ENCODE measurements around the gene LMAN1L. TPM values are rescaled to one million over a fixed set of nuclear protein-coding genes. Genes with fewer than 3 reads are reported as not detected.

Gene LMAN1L
- total and polyA plus RNA-seq, 4 donors, result 0.08 TPM; not detected in 3

DNA sequence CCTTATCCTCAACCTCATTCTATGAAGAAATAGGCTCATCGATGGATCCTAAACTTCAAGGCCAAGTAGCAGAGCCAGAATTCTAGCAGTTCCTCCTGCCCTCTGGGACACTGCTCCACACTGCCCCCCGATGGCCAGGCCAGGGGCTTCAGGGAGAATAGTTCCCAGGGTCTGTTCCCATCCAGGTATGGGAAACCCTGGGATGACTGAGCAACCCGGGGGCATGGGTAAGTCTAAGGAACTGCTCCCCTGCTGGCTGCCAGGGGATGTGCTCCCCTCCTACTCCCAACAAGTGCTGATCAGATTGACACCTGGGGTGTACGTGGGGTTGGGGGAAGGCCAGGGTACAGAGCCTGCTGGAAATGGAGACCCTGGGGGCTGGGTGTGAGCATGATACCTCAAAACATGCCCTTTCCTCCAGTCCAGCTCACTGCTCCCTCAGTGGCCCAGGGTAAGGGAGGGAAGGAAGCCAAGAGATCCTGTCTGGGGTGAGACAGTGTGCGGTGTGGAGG is 22.7 kb downstream of the LMAN1L start:
- Histone ChIP-seq H3K4me3 (ENCODE audit: low read depth in 1 of 3, low read length in 3 of 3) (no peak overlapping the region), H3K27me3 (ENCODE audit: control insufficient read depth in 4 of 4, insufficient read depth in 4 of 4, low read length in 3 of 4) (no peaks in the 10 kb centered on the region), H3K9me3 (ENCODE audit: control insufficient read depth in 4 of 4, low read length in 3 of 4) (no peaks in the 10 kb centered on the region), H3K9ac (ENCODE audit: low read depth in 1 of 2, low read length in 2 of 2) (no peak overlapping the region), H3K36me3 (ENCODE audit: control insufficient read depth in 4 of 4, insufficient read depth in 3 of 4, low read depth in 1 of 4, low read length in 3 of 4) (peaks cover 2 to 15% (median 8%) of the 10 kb centered on the region in 4 donors), H3K4me1 (ENCODE audit: control insufficient read depth in 4 of 4, insufficient read depth in 4 of 4, low read length in 3 of 4) (no peaks in the 10 kb centered on the region), H3K27ac (ENCODE audit: low read depth in 1 of 2, low read length in 2 of 2) (no peak overlapping the region)
- TF ChIP-seq CTCF (IDR thresholded peaks at IDR 0.05; ENCODE audit: low read depth, low read length, missing input control), result peak; percentile 70
- TF ChIP-seq RAD21 (IDR thresholded peaks at IDR 0.05), result peak; percentile 75 to 82
- TF ChIP-seq TAF1 (conservative IDR thresholded peaks at IDR 0.05), result no peak
- TF ChIP-seq HNF4G (IDR thresholded peaks at IDR 0.05), result no peak
- peak; percentile 62 for DNase-seq (ENCODE audit: low spot score)
- 52% methylated on average over 5 of the region's 5 CpGs for WGBS

GRCh38 chr15:74836846-74837245 is 24.2 kb downstream of the LMAN1L start:
- WGBS, result 95% methylated on average over 7 of the region's 7 CpGs
- Histone ChIP-seq H3K27ac (ENCODE audit: low read depth in 1 of 2, low read length in 2 of 2) (no peak overlapping the region), H3K36me3 (ENCODE audit: control insufficient read depth in 4 of 4, insufficient read depth in 3 of 4, low read depth in 1 of 4, low read length in 3 of 4) (peaks cover 2 to 15% (median 8%) of the 10 kb centered on the region in 4 donors), H3K27me3 (ENCODE audit: control insufficient read depth in 4 of 4, insufficient read depth in 4 of 4, low read length in 3 of 4) (no peaks in the 10 kb centered on the region), H3K9me3 (ENCODE audit: control insufficient read depth in 4 of 4, low read length in 3 of 4) (no peaks in the 10 kb centered on the region), H3K4me1 (ENCODE audit: control insufficient read depth in 4 of 4, insufficient read depth in 4 of 4, low read length in 3 of 4) (peaks cover 0 to 2% (median 0%) of the 10 kb centered on the region in 4 donors), H3K9ac (ENCODE audit: low read depth in 1 of 2, low read length in 2 of 2) (no peak overlapping the region), H3K4me3 (ENCODE audit: low read depth in 1 of 3, low read length in 3 of 3) (no peak overlapping the region)
- TF ChIP-seq FOXA2 (IDR thresholded peaks at IDR 0.05), result no peak
- no peak for TF ChIP-seq RAD21 (IDR thresholded peaks at IDR 0.05)
- no peak for TF ChIP-seq CTCF (IDR thresholded peaks at IDR 0.05; ENCODE audit: low read depth, low read length, missing input control)
- TF ChIP-seq NR2F2 (IDR thresholded peaks at IDR 0.05), result no peak
- no peak for TF ChIP-seq HNF4A (conservative IDR thresholded peaks at IDR 0.05)
- no peak for TF ChIP-seq MAX (IDR thresholded peaks at IDR 0.05)
- TF ChIP-seq, protein P1, sequence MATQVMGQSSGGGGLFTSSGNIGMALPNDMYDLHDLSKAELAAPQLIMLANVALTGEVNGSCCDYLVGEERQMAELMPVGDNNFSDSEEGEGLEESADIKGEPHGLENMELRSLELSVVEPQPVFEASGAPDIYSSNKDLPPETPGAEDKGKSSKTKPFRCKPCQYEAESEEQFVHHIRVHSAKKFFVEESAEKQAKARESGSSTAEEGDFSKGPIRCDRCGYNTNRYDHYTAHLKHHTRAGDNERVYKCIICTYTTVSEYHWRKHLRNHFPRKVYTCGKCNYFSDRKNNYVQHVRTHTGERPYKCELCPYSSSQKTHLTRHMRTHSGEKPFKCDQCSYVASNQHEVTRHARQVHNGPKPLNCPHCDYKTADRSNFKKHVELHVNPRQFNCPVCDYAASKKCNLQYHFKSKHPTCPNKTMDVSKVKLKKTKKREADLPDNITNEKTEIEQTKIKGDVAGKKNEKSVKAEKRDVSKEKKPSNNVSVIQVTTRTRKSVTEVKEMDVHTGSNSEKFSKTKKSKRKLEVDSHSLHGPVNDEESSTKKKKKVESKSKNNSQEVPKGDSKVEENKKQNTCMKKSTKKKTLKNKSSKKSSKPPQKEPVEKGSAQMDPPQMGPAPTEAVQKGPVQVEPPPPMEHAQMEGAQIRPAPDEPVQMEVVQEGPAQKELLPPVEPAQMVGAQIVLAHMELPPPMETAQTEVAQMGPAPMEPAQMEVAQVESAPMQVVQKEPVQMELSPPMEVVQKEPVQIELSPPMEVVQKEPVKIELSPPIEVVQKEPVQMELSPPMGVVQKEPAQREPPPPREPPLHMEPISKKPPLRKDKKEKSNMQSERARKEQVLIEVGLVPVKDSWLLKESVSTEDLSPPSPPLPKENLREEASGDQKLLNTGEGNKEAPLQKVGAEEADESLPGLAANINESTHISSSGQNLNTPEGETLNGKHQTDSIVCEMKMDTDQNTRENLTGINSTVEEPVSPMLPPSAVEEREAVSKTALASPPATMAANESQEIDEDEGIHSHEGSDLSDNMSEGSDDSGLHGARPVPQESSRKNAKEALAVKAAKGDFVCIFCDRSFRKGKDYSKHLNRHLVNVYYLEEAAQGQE (IDR thresholded peaks at IDR 0.05), result no peak
- TF ChIP-seq, protein P2, sequence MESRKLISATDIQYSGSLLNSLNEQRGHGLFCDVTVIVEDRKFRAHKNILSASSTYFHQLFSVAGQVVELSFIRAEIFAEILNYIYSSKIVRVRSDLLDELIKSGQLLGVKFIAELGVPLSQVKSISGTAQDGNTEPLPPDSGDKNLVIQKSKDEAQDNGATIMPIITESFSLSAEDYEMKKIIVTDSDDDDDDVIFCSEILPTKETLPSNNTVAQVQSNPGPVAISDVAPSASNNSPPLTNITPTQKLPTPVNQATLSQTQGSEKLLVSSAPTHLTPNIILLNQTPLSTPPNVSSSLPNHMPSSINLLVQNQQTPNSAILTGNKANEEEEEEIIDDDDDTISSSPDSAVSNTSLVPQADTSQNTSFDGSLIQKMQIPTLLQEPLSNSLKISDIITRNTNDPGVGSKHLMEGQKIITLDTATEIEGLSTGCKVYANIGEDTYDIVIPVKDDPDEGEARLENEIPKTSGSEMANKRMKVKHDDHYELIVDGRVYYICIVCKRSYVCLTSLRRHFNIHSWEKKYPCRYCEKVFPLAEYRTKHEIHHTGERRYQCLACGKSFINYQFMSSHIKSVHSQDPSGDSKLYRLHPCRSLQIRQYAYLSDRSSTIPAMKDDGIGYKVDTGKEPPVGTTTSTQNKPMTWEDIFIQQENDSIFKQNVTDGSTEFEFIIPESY (IDR thresholded peaks at IDR 0.05), result no peak
- TF ChIP-seq HNF4G (IDR thresholded peaks at IDR 0.05), result no peak
- TF ChIP-seq EGR1 (IDR thresholded peaks at IDR 0.05; ENCODE audit: low read depth in 2 of 2), result no peak
- no peak for TF ChIP-seq RXRA (IDR thresholded peaks at IDR 0.05)
- TF ChIP-seq GABPA (IDR thresholded peaks at IDR 0.05 in 1 of 2, conservative IDR thresholded peaks at IDR 0.05 in 1 of 2), result no peak
- no peak for TF ChIP-seq SP1 (IDR thresholded peaks at IDR 0.05)
- TF ChIP-seq TAF1 (conservative IDR thresholded peaks at IDR 0.05), result no peak
- no peak for TF ChIP-seq JUND (IDR thresholded peaks at IDR 0.05)
- DNase-seq (ENCODE audit: low spot score), result no peak
